GM12875 (cell line): ENCODE results near the gene CADM2.

ENCODE experiments used
- H3K4me3 ChIP-seq: one replicate; pipeline ENCODE4 v1.5.1; 2011; ENCODE audit warnings: low read depth, low read length, control low read depth
- CTCF ChIP-seq: IDR thresholded peaks from 2 replicates; pipeline ENCODE4 v1.5.1; 2011; ENCODE audit warnings: low read depth, mild to moderate bottlenecking, control low read depth, inconsistent platforms, low read length, moderate library complexity, borderline replicate concordance; ENCODE audit not compliant: insufficient read depth

The CADM2 gene

DNA sequence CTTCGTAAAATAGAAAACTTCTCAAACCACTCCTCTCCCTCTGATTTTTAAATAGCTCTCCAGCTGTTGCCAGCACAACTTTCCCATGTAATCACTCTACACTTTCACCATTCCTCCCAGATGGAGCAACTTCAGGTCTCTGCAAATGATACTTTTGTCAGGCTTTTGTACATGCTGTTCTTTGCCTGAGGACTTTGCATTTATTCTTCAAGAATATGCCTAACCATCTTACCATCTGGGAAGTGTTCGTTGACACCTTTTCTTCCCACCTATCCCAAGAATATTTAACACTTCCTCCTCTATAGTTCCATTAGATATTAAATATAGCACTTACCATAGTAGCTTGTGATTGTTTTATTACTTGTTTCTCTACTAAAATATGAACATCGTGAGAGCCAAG lies 703.7 kb downstream of the CADM2 start:
- TF ChIP-seq CTCF = no peak
- H3K4me3 ChIP-seq = no peak overlapping the region

GRCh38 chr3:85667744-85668143 lies 709.0 kb downstream of the CADM2 start:
- no peak overlapping the region for H3K4me3 ChIP-seq
- TF ChIP-seq CTCF = no peak

GRCh38 chr3:85670634-85671205 lies 711.9 kb downstream of the CADM2 start:
- H3K4me3 ChIP-seq = no peak overlapping the region
- no peak for TF ChIP-seq CTCF

- no peak for TF ChIP-seq CTCF
- H3K4me3 ChIP-seq = no peak overlapping the region
Observed at GRCh38 chr3:85672761-85673160, 714.0 kb downstream of the CADM2 start.

DNA sequence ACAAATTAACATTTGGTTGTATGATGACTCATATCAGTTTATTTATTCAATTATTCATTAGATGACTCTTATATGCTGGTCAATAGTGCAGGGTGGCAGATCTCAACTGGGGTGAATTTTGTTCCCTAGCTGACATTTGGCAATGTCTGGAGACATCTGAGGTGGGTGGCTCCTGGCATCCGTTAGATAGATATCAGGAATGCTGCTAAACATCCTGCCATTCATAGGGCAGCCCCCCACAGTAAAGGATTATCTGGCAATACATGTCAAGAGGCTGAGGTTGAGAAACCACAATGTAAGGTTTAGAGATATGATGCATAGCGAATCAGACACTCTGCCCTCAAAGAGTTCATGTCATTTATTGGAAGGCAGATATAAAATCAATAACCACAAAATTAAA lies 719.9 kb downstream of the CADM2 start:
- no peak for TF ChIP-seq CTCF
- no peak overlapping the region for H3K4me3 ChIP-seq

DNA sequence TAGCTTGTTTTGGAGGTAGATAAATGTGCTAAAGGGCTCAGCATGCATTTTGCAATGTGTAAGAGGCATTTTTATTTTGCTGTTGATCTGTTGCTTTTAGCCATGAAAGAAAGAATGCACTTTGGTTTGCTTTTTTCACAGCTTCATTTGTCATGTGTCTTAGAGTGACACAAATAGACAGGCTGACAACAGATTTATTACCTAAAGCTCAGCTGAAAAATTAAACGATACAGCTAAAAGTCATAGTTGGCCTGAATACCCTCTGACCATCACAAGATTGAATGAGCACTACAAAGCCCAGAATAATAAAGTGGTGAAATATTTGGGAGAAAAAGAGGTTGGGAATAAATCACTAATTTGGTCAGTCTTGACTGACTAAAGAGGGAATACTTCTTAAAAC lies 723.1 kb downstream of the CADM2 start:
- TF ChIP-seq CTCF = no peak
- H3K4me3 ChIP-seq = no peak overlapping the region

DNA sequence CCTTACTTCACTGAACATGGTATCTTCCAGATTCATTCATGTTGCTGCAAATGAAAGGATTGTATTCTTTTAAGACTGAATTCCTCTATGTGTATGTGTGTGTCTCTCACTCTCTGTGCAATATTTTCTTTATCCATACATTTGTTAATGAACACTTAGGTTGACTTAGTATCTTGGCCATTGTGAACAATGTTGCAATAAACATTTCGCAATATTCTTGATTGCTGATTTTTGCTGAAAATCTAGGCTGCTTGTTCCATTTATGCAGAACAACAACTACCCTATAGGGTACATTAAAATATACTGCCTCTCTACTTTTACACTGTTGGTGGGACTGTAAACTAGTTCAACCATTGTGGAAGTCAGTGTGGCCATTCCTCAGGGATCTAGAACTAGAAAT lies 732.4 kb downstream of the CADM2 start:
- H3K4me3 ChIP-seq = no peak overlapping the region
- TF ChIP-seq CTCF = no peak
